MV-4-11 (cell line): Measurements from ENCODE around the gene CDC5L.
A peak's percentile ranks its signal among the peaks of the same experiment; 100 is the strongest.

Experiments used
- DNase-seq: peaks from one replicate; lab custom pipeline; 2025; lab: John Stamatoyannopoulos, UW

CDC5L gene

GRCh38 chr6:44373787-44374186, 13.7 kb upstream of the CDC5L start:
- no peak for DNase-seq

- DNase-seq, result no peak
Measured at GRCh38 chr6:44375071-44375470, 12.4 kb upstream of the CDC5L start.

GRCh38 chr6:44377484-44377883, 10.0 kb upstream of the CDC5L start:
- DNase-seq, result no peak

GRCh38 chr6:44377971-44378370, 9.5 kb upstream of the CDC5L start:
- no peak for DNase-seq

DNA sequence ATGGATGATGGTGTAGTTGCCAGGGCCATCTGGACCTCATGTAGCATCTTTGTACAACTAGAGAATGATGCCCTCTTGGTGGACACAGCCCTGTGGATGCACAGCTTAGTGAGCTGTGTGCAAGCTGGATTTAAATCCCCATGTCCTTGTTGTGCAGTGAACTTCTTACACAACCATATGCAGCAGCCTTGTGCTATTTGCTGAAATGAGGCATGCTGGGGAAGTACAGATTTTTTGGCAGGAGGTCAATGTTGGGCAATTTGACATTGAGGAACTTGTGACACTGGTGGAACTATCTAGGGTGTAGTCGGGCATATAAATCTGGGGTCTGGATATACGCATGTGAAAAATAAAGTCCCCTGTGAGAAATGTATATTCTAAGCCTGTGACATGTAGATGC, 5.8 kb upstream of the CDC5L start:
- DNase-seq, result peak; percentile 96

- DNase-seq, result no peak
Measured at GRCh38 chr6:44386364-44386928, 1.1 kb upstream of the CDC5L start.

DNA sequence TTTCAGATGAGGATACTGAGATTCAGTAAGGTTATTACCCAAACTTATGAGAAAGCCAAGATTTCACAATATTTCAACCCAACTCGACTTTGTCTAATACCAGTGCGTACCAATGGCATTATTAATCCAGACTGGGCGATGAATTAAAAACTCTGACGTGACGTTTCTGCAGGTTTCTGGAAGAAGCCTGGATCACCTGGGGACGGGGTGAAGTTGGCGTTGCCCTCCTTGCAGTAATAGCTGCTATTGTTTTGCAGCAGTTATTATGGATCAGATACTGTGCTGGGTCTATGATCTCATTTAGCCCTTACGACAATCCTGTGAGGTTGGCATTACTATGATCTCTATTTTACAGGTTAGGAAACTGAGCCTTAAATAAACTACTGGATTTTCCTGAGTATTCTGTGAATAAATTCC, 569 bp upstream of the CDC5L start:
- DNase-seq, result peak; percentile 28

GRCh38 chr6:44388135-44388487, 605 bp downstream of the CDC5L start:
- no peak for DNase-seq

DNA sequence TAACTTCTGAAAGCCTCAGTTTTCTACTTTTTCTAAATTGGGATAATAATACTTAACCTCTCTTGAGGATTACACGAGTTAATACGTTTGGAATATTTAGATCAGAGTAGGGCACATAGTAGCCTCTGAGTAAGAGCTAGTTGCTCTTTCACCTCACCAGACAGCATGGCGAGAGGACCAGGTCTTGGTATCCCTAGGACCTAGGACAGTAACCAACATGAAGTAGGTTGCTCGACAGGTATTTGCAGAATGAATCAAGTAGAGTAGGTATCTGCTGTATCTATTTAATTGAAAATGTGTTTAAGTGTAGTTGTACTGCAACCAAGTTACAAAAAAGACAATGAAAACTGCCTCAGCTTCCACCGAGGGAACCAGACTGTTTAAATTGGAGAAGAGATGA, 1.4 kb downstream of the CDC5L start:
- no peak for DNase-seq

DNA sequence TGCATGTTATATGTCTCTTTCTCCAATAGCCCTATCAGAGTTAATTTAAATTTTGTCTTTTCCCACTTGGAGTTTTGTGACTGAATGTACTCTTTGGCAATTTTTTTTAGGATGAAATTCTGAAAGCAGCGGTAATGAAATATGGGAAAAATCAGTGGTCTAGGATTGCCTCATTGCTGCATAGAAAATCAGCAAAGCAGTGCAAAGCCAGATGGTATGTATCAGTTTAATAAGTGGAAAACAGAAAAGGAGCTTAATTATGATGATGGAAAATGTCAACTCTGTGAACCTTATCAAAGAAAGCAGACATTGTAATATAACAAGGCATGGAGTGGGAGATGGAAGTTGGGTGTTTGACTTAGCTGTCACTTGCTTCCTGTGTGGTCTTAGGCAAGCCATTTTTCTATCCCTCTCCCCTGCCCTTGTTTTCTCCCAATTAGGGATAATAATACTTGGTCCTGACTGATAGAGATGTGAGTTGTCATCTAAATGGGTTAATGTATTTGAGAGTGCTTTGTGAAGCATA, 2.7 kb downstream of the CDC5L start:
- no peak for DNase-seq

GRCh38 chr6:44395501-44395900, 8.0 kb downstream of the CDC5L start:
- DNase-seq, result no peak

- DNase-seq, result no peak
Measured at GRCh38 chr6:44396968-44397367, 9.5 kb downstream of the CDC5L start.

GRCh38 chr6:44397424-44398164, 10.1 kb downstream of the CDC5L start:
- DNase-seq, result no peak

DNA sequence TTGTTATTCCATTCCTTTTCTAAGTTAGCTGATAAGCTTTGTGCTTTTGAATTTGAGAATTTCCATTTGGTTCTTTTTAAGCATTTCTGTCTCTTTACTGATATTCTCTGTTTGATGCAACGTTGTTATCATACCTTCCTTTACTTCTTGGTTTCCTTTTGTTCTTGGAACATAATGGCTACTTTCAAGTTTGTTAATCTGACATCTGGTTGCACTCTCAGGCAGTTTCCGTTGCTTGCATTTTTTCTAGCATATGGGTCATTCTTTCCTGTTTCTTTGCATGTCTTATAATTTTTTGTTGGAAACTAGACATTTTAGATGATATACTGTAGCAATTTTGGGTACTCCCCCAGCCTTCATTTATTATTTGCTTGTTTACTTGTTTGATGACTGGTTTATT, 12.5 kb downstream of the CDC5L start:
- no peak for DNase-seq

DNA sequence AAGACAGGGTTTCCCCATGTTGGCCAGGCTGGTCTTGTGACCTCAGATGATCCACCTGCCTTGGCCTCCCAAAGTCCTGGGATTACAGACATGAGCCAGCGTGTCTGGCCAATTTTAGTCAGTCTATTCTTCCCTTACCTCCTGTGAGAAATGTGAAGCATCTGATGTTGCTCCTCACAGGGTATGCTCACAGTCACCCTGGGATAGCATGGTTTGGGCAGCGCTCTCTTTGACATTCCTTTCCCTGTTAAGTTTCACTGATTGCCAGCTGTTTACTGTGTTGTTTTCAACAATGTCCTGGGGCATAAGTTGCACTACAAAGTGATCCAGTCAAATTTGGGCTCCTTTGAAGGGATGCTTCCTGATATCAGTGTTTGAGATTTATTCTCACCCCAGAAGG, 13.1 kb downstream of the CDC5L start:
- no peak for DNase-seq

DNA sequence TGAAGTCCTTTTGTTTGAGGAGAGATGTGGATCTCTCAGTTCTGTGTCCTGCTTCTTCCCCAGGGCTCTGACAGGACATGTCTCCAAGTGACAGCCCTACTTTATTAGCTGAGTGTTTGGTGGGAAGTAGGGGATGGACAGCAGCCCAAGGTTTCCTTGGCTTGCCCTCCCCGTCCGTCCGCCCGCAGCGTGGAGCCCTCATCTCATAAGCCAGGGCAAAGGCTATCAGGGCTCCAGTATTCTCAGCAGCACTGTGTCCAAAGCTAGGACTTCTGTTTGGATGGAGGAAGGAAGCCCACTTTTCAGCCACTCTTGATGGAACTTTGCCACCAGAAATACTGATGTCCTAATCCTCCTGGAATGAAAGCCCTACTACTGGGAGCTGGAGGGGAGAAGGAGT, 13.6 kb downstream of the CDC5L start:
- no peak for DNase-seq

DNA sequence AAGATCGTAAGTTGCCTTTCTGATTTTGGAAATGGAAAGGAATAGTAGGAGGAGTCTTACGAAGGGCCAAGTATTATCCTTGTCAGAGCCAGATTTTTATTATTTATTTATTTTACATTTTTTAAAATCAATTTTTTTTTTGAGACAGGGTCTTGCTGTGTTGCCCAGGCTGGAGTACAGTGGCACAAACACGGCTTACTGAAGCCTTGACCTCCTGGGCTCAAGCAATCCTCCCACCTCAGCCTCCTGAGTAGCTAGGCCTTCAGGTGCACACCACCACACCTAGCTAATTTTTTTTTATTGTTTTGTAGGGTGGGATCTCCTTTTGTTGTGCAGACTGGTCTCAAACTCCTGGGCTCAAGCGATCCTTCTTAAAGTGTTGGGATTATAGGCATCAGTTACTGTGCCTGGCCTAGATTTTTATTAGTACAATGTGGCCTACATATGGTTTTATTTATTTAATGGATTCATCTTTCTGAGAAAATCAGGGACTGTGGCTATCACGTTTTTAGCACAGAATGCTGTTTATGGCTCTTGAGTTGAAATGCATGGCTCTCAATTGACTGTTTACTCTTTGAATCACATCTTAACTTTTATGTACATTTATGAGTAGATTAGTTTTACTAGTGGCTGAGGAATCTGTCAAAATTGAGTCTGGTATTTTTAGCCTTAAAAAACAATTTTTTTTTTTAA, 16.7 kb downstream of the CDC5L start:
- no peak for DNase-seq

DNA sequence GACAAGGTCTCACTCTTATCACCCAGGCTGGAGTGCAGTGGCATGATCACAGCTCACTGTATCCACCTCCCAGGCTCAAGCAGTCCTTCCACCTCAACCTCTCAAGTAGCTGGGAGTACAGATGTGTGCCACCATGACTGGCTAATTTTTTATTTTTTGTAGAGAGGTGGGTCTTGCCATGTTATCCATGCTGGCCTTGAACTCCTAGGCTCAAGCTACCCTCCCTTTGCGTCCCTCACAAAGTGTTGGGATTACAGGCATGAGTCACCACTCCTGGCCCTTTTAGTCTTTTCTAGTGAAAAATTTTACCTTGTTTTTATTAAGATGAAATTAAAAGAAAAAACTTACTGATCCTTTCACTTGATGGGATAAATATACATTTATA, 17.2 kb downstream of the CDC5L start:
- no peak for DNase-seq

DNA sequence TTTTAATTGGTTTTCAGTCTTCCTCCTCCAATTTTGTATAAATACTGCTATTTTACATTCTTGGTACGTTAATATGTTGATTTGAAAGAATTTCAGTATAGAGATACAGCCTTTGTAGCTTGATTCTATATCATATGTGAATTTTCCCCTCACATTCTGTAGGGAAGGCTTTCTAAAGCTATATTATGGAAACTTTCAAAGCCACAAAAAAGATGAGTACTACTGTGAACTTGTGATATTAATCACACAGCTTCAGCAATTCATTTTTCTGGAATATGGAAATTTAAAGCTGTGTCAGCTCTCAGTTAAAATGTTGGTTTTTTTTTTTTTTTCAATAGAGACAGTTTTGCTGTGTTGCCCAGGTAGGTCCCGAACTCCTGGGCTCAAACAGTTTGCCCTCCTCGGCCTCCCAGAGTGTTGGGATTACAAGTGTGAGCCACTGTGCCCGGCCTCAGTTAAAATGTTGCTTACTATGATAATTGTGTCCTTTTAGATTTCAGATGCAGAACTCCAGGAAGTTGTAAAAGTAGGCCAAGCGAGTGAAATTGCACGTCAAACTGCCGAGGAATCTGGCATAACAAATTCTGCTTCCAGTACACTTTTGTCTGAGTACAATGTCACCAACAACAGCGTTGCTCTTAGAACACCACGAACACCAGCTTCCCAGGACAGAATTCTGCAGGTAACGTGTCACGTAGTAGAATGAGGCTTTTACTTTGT, 20.6 kb downstream of the CDC5L start:
- no peak for DNase-seq

DNA sequence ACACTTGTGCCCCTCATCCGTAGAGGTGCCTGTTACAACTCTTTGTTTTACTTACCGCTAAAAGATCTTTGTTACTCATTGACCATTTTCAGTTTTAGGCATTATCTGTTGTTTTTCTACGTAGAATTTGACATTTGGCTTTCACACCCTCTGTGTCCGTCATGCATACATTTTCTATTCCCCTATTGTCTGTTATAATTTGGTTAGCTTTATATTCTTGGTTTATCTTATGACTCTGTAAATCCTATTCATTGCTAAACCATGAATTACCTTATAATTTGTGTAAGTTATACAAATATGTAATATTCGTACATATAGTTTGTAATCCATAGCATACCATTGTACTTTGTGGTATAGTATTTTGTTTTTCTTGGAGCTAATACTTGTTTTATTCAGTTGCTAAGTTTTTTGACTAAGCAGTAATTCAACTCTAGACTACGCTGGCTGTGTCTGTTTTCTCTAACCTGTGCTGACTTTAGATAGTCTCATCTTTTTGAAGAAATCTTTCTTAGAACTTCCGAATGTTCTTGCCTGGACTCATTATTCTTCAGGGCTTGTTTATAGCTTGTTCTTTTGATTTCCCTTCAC, 21.8 kb downstream of the CDC5L start:
- no peak for DNase-seq

DNA sequence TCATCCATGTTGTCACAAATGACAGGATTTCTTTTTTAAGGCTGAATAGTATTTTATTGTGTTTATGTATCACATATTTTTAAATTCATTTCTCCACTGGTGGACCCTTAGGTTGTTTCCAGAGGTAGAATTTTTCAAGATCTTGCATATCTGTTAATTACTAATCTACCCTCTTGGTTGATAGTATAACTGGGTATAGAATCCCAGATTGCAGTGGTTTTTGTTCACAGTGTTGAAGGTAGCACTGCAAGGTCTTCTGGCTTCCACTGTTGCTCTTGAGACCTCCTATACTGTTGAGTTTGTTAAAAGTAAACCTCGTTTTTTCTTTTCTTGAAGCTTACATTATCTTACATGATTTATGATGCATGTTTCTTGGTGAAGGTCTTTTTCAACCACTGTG, 22.9 kb downstream of the CDC5L start:
- DNase-seq, result no peak

GRCh38 chr6:44411141-44411540, 23.6 kb downstream of the CDC5L start:
- no peak for DNase-seq
